ENCODE measurements around the gene HM13.

HM13 gene

GRCh38 chr20:31474758-31475427, 39.3 kb upstream of the HM13 start, which contains the start of the genes DEFB124 and REM1:
TSS of gene DEFB124 (minus strand) at chr20:31475127. CDS start at chr20:31473013, 2,114 bp downstream.
TSS of gene REM1 (plus strand) at chr20:31475288. CDS start at chr20:31476446, 1,158 bp downstream.
- Histone ChIP-seq H3K27ac (no peak within 1 kb of the TSS), H3K36me3 (no peaks in the 10 kb centered on the region), H3K27me3 (peaks cover 73% of the 10 kb centered on the region), H3K9me3 (no peaks in the 10 kb centered on the region), H3K4me3 (ENCODE audit: low read depth in 1 of 2, low read length in 1 of 2) (no peak within 1 kb of the TSS), H3K4me1 (ENCODE audit: control insufficient read depth in 1 of 2, insufficient read depth in 1 of 2, low read depth in 1 of 2, low read length in 1 of 2) (no peaks in the 10 kb centered on the region)
- no peak for TF ChIP-seq CTCF (IDR thresholded peaks at IDR 0.05)

GRCh38 chr20:31475472-31476293, 38.6 kb upstream of the HM13 start:
- no peak overlapping the region for H3K4me3 ChIP-seq (ENCODE audit: low read depth in 1 of 2, low read length in 1 of 2)
- TF ChIP-seq CTCF (IDR thresholded peaks at IDR 0.05) = no peak
- H3K27me3 ChIP-seq = peaks cover 77% of the 10 kb centered on the region
- H3K4me1 ChIP-seq (ENCODE audit: control insufficient read depth in 1 of 2, insufficient read depth in 1 of 2, low read depth in 1 of 2, low read length in 1 of 2) = no peaks in the 10 kb centered on the region
- H3K36me3 ChIP-seq = no peaks in the 10 kb centered on the region
- H3K9me3 ChIP-seq = no peaks in the 10 kb centered on the region
- H3K27ac ChIP-seq = no peak overlapping the region

GRCh38 chr20:31476294-31476585, 38.0 kb upstream of the HM13 start:
- no peaks in the 10 kb centered on the region for H3K4me1 ChIP-seq (ENCODE audit: control insufficient read depth in 1 of 2, insufficient read depth in 1 of 2, low read depth in 1 of 2, low read length in 1 of 2)
- no peak overlapping the region for H3K27ac ChIP-seq
- H3K9me3 ChIP-seq = no peaks in the 10 kb centered on the region
- TF ChIP-seq CTCF (IDR thresholded peaks at IDR 0.05) = no peak
- H3K27me3 ChIP-seq = peaks cover 83% of the 10 kb centered on the region
- no peak overlapping the region for H3K4me3 ChIP-seq (ENCODE audit: low read depth in 1 of 2, low read length in 1 of 2)
- no peaks in the 10 kb centered on the region for H3K36me3 ChIP-seq

GRCh38 chr20:31476643-31477215, 37.5 kb upstream of the HM13 start:
- no peak for TF ChIP-seq CTCF (IDR thresholded peaks at IDR 0.05)
- H3K4me3 ChIP-seq (ENCODE audit: low read depth in 1 of 2, low read length in 1 of 2) = no peak overlapping the region
- H3K4me1 ChIP-seq (ENCODE audit: control insufficient read depth in 1 of 2, insufficient read depth in 1 of 2, low read depth in 1 of 2, low read length in 1 of 2) = no peaks in the 10 kb centered on the region
- H3K36me3 ChIP-seq = no peaks in the 10 kb centered on the region
- peaks cover 88% of the 10 kb centered on the region for H3K27me3 ChIP-seq
- H3K27ac ChIP-seq = no peak overlapping the region
- H3K9me3 ChIP-seq = no peaks in the 10 kb centered on the region

GRCh38 chr20:31484001-31484400, 30.2 kb upstream of the HM13 start:
- no peaks in the 10 kb centered on the region for H3K36me3 ChIP-seq
- no peaks in the 10 kb centered on the region for H3K4me1 ChIP-seq (ENCODE audit: control insufficient read depth in 1 of 2, insufficient read depth in 1 of 2, low read depth in 1 of 2, low read length in 1 of 2)
- H3K27ac ChIP-seq = no peak overlapping the region
- TF ChIP-seq CTCF (IDR thresholded peaks at IDR 0.05) = no peak
- H3K4me3 ChIP-seq (ENCODE audit: low read depth in 1 of 2, low read length in 1 of 2) = no peak overlapping the region
- H3K9me3 ChIP-seq = no peaks in the 10 kb centered on the region
- H3K27me3 ChIP-seq = peaks cover 91% of the 10 kb centered on the region
